ENCODE data around the gene TREH.
A peak's percentile ranks its signal among the peaks of the same experiment; 100 is the strongest.

Gene TREH

DNA sequence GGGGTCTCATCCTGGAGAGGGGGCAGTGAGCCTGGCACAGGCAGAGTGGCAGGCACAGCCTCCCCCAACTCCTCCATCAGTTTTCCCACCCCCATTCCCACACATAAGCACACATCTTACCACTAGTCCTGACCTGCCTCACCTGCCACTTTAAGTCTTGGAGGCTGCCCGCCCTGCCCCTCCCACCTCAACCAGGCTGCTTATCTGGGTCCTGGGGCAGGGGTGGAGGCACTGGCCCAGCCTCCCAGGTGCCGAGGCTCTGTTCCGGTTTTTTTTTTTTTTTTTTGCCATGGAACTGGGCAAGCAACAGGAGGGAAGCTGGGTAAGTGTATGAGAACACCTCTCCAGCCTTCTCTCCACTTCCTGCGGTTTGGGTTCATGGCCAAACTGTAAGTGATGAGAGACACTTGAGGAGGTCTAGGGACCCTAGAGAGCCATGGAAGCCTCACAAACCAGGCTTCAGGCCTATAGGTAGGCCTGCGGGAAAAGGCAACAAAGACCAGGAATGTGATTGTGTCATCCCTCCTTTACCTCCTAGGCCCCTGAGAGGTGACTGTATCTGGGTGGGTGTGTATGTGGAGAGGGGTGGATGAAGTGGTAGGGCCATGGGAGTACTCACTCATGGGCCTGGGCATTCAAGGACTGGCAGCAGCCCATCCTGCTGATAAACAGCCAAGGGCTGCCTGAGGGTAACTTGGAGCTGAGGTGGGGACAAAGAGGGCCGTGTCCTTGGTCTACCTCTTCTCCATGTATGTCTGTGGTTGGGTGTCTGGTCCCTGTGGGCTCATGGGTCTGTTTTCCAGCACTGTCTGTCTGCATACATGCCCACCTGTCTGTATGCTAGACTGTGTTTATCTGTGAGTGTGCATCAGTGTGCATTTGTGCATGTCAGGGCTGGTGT, 49.4 kb downstream of the TREH start:
- DNase-seq (ENCODE audit: low read depth, low spot score), result no peak

DNA sequence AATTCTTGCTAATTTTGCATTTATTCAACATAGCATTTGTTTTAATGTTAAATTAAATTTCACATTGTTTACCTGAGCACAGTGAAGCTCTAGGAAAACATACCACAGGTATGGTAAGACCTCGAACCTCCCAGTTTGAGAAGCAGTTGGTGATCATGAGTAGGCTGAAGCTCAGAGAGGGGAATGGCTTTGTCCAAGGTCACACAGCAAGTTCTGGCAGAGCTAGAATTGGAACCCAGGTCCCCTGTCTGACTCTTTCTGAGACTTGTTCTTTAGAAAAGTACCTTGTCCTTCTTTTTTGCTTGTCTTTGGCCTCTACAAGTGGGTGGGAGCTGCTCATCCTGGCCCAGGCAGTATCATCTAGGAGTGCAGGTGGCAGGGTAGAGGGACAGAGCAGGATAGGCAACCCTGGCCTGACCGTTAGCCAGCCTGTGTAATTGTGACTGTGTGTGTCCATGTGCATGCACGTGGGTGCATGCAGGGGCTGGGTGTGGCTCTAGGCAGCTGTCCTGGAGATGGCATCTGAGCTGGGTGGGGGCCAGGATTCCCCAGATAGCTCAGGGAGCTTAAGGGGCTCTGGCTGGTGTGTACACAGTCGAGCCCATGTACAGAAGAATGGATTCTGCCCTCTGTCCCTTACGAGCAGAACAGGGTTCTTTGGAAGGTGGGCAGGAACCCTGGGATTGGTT, 50.4 kb downstream of the TREH start:
- DNase-seq (ENCODE audit: low read depth, low spot score), result no peak

DNA sequence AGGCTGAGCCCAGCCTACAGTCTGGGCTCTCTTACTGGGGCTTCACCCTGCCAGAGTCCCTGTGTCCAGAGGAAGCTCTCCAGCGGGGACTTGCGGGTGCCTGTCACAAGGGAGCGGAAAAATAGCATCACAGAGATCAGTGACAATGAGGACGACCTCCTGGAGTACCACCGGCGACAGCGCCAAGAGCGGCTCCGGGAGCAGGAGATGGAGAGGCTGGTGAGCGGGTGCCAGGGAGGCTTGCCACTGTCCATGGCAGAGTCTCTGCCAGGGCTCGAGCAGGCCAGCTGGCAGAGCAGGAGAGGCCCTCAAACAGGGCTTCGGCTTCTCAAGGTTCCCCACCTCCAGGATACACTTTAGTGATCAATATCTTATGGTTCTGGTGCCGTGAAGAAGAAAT, 51.0 kb downstream of the TREH start:
- no peak for DNase-seq (ENCODE audit: low read depth, low spot score)

DNA sequence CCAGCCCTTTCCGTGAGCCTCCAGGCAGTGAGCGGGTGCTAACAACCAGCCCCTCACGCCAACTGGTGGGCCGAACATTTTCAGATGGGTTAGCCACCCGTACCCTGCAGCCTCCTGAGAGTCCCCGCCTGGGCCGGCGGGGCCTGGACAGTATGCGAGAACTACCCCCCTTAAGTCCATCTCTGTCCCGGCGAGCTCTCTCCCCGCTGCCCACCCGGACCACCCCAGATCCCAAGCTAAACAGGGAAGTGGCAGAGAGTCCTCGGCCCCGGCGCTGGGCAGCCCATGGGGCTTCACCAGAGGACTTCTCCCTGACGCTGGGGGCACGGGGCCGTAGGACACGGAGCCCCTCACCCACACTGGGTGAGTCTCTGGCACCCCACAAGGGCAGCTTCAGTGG, 51.4 kb downstream of the TREH start:
- DNase-seq (ENCODE audit: low read depth, low spot score), result no peak

DNA sequence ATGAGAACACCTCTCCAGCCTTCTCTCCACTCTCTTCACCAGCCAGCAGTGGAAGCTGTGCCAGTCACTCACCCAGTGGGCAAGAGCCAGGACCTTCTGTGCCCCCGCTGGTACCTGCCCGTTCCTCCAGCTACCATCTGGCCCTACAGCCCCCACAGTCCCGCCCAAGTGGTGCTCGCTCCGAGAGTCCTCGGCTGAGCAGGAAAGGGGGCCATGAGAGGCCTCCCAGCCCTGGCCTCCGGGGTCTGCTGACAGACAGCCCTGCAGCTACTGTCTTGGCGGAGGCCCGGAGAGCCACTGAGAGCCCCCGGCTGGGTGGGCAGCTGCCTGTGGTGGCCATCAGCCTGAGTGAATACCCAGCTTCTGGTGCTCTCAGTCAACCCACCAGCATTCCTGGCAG, 51.9 kb downstream of the TREH start:
- DNase-seq (ENCODE audit: low read depth, low spot score), result no peak

DNA sequence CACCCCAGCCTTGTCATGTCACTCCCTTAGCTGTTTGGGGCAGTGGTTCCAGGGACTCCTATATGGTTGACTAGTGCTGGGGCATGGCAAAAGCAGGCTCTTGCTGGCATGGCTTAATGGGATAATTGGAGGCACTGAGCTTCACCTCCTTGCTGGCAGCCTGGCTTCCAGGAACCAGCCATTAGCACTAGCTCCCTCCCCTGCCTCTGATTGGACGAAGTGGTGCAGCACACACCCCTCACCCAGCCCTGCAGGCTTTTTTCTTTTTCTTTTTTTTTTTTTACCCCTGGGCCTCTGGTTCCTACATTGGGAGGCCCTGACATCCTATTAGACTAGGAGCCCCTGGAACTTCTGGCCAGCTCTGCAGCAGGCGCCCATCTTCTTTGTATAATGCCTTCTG, 53.5 kb downstream of the TREH start:
- peak; percentile 68 for DNase-seq (ENCODE audit: low read depth, low spot score)

DNA sequence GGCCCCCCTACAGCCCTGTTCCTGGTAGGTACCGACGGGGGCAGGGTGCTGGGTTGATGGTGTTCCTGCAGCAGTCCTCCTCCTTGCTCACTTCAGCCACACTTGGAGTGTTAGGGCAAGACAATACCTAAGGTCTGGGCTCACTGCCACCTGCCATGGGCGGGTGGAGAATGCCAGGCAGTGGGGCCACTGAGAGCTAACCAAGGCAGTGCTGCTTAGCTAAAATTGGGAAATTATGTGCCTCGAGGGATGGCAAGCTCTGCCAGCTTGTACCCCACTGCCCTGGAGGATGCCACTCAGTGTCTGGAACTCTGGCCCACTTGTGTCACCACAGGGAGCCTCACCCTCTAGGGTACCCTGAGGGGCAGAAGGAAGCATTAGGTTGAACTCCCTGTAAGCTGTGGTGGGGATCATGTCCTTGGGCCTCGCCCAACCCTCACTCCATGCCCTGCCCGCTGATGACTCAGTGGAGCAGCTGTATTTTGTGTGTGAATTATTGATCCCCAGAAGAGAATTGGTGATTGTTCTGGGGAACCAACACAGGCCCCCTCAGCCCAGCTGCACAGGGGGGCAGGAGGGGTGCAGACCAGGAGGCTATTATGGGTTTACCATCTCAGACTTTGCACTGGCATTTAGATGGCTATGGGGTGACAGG, 54.3 kb downstream of the TREH start:
- no peak for DNase-seq (ENCODE audit: low read depth, low spot score)

DNA sequence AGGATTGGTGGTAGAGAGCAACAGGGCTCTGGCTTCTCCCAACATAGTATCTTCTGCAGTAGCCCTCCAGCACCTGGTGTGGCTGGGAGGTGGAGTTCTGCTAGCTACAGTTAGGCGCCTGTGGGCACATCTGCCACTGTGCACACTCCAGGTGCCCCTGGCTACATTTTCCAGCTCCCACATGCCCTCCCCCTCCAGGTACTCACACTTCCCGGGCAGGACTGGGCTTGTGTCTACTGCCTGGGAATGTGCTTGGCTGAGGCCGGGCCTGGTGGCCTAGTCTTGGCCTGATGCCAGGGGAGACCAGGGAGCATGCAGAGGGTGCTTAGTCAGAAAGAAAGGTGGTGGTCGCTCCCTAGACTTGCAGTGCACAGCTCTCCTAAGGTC, 56.2 kb downstream of the TREH start:
- no peak for DNase-seq (ENCODE audit: low read depth, low spot score)

DNA sequence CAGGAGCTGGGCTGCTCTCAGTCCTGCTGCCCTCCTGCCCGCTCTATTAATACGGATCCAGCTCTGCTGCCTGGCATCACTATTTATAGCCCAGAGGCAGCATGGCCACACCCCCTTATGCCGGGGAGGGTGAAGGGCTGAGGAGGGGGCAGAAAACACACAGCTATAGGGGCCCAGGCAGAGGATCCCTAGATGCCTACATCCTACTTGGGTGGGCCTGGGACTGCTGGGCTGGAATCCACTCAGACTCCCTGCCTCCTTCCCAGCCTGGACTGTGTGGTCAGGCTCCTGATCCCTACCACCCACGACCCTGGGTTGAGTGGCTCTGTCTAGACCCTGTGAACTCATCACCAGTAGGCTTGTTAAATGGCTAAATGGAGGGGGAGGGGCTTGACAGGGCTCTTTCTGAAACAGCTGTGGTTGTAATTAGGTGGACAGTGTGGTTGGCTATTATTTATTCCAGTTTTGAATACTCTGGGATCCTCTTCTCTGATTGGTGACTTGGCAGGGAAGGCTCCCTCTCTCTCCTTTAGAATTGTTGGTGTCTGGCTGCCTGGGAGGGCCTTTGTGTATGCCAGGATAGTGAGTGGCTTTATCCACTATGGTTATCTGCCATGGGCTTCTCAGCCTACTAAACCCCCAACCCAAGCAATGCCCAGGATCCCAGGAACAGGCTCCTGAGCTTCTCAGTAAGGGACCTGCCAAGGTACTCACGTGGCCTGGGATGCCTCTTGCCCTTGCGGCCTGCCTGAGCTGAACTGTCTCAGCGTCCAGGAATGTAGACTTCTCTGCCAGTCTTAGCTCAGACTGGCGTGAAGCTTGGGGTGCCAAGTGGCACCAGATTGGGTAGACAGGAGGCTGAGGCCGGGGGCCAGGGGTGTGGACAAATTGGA, 56.8 kb downstream of the TREH start:
- DNase-seq (ENCODE audit: low read depth, low spot score), result peak; percentile 23

DNA sequence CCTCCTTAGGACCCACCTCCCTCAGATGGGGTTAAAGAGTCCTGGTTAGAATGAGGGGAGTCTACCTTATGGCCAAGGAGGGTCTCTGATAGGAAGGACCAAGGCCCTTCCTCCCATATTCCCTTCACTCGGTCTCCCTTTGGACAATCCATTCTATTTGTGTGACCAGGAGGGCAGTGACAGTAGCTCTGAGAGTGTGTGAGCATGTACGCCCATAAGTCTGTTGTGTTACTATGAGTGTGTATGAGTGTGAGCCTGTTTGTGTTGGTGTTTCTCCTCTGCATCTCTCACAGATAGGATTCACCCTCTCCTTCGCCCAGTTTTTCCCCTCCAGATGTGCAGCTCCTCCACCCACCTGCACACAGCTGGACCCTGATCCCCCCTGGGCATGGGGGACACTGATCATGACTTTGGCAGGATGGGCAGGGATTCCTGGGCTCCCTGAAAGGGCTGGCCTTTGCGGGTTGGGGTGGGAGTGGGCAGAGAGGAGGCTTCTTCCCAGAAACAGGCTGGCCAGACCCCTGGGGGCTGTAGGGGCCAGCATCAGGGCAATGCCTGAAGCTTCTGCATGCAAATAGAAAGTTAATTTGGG, 57.6 kb downstream of the TREH start:
- DNase-seq (ENCODE audit: low read depth, low spot score), result no peak

DNA sequence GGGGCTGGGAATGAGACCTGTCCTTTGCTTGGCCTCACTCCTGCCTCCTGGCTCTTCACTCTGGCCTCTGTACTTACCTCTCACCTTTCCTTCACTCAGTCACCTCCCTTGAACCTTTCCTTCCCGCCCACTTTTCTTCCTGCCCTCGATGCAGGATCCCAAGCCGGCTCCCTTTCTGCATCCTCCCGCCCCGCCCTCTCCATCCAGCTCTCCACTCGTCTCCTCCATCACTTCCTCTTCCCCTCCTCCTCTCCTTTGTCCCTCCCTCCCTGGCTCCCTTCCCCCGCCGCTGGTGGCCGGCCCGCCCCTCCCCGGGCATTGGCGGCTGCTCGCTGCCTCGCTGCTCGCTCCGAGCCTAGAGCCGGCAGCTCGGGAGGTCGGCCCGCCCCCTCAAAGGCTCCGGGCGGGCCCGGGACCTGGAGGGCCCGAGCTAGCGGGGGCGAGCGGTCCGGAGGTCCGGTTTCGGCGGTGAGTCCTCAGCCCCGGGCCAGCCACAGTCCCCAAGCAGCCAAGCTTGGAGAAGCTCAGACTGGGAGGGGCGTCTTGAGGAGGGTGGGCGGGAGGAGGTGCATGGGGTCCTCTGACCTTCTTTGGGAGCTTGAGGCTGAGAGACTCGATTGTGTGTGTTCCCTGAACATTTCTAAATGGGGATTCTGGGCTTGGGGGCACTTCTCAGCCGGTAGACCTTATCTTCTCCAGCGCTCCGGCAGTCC, 58.2 kb downstream of the TREH start:
- DNase-seq (ENCODE audit: low read depth, low spot score), result peak; percentile 85

DNA sequence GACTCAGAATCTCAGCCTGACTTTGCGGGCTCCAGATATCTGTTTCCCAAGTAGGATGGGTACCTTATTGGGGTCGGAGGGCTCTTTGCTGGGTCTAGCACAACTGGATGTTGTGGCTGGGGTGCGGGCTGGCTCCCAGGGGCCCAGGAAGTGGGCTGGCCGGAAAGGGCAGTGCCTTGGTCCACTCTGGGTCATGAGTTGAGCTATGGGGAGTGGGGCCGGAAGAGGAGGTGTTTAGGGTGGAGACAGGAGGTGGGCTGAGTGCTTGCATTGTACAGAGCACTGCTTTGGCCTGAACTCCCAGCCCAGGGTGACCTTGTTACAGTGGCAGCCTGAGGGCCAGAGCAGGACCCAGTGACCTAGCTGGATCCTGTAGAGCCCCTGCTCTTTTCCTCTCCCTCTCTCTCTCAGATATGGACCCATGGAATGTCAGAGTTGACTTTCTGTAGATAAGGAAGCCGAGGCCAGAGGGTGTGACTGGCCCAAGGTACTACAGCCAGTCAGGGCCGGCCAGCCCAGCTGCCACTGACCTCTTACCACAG, 58.9 kb downstream of the TREH start:
- DNase-seq (ENCODE audit: low read depth, low spot score), result no peak

DNA sequence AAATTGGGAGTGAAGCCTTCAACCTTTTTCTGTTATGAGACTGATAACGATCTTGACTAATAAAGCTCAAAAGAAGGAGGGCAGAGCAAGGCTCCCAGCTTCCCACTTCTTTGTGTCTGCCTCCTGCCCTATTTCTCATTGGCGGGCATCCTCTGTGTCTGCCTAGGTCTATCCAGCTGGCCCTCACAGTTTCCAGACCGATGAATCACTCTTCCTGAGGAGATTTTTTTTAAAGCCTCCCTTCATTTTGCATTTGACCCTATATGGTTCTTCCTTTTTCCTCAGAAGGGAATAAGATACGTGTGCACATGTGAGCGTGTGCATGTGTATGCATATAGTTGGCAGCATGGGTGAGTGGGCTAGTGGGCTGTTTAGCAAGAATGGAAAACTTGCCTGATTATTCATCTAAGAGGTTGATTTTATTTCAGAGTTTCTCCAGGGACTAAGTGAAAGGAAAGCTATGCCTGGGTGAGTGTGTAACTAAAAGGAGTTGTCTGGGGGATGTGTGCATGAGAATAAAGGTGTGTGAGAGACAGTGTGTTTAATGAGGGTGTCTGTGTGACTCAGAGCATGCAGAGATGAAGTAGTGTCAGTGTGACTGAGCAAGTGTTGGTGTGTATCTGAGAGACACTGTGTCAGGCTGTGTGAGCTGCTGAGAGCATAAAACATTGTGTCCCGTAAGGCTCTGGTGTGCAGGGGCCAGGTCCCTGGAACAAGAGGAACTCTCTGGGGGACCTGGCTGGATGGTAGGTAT, 59.8 kb downstream of the TREH start:
- peak; percentile 29 for DNase-seq (ENCODE audit: low read depth, low spot score)

DNA sequence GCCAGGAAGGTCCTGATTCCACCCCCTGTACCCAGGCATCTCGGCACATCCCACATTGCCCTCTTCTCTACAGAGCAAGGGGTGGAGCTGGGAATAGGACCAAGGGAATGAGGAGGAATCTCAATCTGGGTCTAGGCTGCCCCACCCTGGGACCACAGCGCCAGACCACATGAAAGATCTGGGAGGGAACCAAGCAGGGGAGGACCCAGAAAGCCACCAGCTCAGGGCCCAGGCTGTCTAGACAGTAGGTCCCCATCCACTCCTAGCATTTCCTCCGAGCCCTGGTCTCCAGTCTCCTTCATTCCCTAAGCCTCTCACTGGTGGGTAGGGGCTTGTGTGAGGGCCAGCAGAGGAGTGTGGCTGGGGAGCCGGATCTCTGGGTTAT, 60.5 kb downstream of the TREH start:
- DNase-seq (ENCODE audit: low read depth, low spot score), result no peak

DNA sequence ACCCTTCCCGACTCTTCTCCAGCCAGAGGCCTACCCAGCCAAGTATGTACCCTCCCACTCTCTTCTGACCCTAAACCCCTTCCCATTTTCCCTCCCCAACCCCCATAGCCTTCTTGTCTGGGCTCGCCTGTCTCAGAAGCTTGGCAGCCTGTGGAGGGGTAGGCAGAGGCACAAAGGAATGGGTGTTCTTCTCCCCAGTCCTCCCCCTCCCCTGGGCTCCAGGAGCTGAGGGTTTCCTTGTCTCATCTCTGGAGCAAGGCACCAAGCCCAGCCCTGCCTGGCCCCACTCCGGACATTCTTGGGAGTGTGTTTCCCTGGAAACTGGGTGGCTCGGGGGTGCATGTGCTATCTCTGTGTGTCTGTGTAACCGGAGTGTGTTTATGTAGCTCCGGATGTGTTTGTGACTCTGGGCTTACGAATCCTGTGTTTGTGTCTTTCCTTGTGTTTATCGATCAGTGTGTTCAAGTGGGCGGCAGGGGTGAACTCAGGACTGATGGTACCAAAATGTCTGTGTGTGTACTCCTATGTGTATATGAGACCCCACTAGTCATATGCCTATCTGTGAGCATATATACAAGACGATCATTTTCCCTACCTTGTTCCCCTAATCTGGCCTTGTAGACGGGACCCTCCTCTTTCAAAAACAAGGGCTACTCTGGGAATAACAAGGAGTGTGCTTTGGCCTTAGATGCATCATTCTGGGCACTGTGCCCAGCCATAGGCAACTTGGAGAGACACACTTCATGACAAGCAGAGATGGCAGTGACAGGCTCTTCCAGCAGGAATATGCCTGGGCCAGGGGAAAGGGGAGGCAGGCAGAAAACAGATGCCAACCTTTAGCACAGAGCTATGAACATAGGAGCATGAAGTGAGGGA, 61.1 kb downstream of the TREH start:
- peak; percentile 40 for DNase-seq (ENCODE audit: low read depth, low spot score)

DNA sequence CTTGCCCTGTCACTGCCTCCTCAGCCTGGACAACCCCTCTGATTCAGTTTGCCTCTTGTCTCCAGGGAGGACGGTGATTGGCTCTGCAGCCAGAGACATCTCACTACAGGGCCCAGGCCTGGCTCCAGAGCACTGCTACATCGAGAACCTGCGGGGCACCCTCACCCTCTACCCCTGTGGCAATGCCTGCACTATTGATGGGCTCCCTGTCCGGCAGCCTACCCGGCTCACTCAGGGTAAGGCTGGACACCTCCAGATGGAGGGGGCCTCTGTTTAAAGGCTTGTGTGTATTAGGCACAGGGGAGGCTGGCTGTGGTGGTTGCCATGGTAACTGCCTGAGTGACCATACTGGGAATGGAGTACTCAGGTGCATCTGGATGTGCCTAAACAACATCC, 63.5 kb downstream of the TREH start:
- peak; percentile 61 for DNase-seq (ENCODE audit: low read depth, low spot score)

DNA sequence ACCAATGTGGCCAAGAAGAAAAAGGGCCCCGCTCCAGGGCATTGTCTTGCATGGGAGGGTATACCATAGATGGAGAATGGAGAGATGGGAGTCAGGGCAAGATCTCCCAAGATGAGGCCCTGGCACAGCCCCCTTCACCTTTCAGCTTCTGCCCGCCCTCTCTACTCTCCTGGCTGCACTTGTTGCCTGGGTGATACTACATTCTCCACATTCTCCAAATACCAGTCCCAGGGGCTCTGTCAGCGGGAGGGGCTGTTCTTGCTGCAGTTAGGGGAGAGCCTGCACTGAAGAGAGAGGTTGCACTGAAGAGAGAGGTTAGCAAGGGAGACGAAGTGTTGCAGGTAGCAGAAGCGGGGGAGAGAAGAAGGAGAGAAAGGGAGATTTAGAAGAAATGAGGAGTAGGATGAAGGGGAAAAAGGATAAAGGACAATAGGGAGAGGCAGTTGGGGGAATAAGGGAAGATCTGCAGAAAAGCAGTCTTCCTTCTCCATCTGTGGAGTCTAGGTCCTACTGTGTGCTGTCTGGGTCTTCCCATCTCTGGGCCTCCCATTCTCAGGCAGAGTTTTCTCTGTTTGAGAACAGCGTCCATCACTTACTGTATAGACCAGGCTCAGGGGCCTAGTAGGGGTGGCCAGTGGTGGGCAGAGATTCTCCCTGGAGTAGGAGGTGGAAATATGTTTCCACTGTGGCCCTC, 64.0 kb downstream of the TREH start:
- DNase-seq (ENCODE audit: low read depth, low spot score), result peak; percentile 95

DNA sequence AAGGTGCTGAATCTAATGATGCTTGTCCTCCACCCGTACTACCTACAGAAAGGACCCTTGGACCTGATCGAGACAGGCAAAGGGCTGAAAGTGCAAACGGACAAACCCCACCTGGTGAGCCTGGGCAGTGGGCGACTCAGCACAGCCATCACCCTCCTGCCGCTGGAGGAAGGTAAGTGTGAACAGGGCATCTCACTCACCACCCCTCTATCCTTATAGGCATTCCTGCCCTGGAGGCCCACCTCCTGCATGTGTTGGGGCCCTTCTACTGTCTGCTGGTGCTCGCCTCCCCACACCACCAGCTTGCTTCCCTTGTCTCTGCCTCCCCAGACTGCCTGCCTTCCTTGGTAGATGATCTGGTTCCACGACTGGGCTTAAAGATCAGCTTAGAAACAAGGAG, 64.9 kb downstream of the TREH start:
- DNase-seq (ENCODE audit: low read depth, low spot score), result no peak
